ENCODE measurements around the gene APMAP. TPM values are rescaled to one million over a fixed set of nuclear protein-coding genes. Genes with fewer than 3 reads are reported as not detected.

The APMAP gene
- total RNA-seq, 1 donor from 2014 or later: 81.3 TPM

DNA sequence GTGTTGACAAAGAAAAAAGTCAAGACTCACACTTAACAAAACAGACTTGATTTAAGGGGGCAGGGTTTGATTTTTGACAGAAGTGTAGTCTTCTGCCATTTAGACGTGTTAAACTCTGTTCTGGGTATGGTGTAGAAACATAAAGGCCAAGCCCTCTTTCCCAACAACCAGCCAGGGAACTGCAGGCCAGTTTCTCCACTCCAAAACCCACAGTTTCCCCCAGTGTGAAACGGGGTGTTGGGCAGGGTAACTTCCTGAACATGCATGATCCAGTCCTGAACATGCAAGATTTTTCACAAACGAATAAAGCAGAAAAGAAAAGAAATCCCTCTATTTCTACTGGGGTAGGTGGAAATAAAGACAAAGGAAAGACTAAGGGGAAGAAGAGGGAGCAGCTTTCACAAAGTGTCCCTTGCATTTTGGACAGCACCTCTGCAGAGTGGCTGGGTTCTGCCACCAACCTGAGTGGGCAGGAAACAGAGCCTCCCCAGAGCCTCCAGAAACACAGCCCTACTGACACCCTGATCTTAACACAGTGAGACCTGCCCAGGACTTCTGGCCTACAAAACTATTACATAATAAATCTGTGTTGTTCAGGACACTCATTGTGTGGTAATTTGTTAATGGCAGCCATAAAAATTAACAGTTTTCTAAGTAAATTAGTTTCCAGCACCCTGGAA, 7.5 kb downstream of the APMAP start:
- no peak overlapping the region for H3K27ac Mint-ChIP-seq
- H3K36me3 Mint-ChIP-seq (ENCODE audit: insufficient read depth): peaks cover 22% of the 10 kb centered on the region
- no peak overlapping the region for H3K4me3 Mint-ChIP-seq (ENCODE audit: low read depth)
- DNase-seq (ENCODE audit: low spot score, unreplicated experiment): no peak
- H3K9me3 Mint-ChIP-seq (ENCODE audit: low read depth): peaks cover 1% of the 10 kb centered on the region
- TF ChIP-seq, protein P1, sequence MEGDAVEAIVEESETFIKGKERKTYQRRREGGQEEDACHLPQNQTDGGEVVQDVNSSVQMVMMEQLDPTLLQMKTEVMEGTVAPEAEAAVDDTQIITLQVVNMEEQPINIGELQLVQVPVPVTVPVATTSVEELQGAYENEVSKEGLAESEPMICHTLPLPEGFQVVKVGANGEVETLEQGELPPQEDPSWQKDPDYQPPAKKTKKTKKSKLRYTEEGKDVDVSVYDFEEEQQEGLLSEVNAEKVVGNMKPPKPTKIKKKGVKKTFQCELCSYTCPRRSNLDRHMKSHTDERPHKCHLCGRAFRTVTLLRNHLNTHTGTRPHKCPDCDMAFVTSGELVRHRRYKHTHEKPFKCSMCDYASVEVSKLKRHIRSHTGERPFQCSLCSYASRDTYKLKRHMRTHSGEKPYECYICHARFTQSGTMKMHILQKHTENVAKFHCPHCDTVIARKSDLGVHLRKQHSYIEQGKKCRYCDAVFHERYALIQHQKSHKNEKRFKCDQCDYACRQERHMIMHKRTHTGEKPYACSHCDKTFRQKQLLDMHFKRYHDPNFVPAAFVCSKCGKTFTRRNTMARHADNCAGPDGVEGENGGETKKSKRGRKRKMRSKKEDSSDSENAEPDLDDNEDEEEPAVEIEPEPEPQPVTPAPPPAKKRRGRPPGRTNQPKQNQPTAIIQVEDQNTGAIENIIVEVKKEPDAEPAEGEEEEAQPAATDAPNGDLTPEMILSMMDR (IDR thresholded peaks at IDR 0.05; ENCODE audit: unreplicated experiment): no peak
- H3K27me3 Mint-ChIP-seq: no peaks in the 10 kb centered on the region
- H3K4me1 Mint-ChIP-seq (ENCODE audit: low read depth): peaks cover 3% of the 10 kb centered on the region

DNA sequence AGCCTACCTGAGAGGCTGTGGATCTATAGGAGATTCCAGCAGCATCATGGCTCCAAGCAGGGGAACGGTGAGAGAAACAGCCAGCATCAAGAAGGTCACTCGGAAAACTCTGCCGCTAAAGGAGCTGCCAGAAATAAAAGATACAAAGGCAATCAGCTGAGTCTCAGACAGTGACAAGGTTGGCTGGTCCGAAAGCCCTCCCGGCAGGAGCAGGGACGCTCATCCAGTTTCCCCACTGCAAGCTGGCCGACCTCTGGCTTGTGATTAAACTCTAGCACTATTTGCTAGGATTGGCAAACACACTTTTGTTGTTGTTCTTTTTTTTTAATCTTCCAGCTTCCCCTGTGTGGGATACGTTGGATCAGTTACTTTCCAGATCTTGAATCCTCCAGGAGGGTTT, 8.7 kb downstream of the APMAP start:
- DNase-seq (ENCODE audit: low spot score, unreplicated experiment): no peak
- Mint-ChIP-seq H3K4me3 (ENCODE audit: low read depth) (no peak overlapping the region), H3K36me3 (ENCODE audit: insufficient read depth) (peaks cover 32% of the 10 kb centered on the region), H3K9me3 (ENCODE audit: low read depth) (peaks cover 8% of the 10 kb centered on the region), H3K4me1 (ENCODE audit: low read depth) (peaks cover 3% of the 10 kb centered on the region), H3K27me3 (no peaks in the 10 kb centered on the region), H3K27ac (no peak overlapping the region)
- TF ChIP-seq, protein P1 (IDR thresholded peaks at IDR 0.05; ENCODE audit: unreplicated experiment): no peak

- peaks cover 3% of the 10 kb centered on the region for H3K4me1 Mint-ChIP-seq (ENCODE audit: low read depth)
- DNase-seq (ENCODE audit: low spot score, unreplicated experiment): no peak
- no peak overlapping the region for H3K4me3 Mint-ChIP-seq (ENCODE audit: low read depth)
- H3K27ac Mint-ChIP-seq: no peak overlapping the region
- H3K27me3 Mint-ChIP-seq: no peaks in the 10 kb centered on the region
- peaks cover 9% of the 10 kb centered on the region for H3K9me3 Mint-ChIP-seq (ENCODE audit: low read depth)
- H3K36me3 Mint-ChIP-seq (ENCODE audit: insufficient read depth): peaks cover 51% of the 10 kb centered on the region
- TF ChIP-seq, protein P1 (IDR thresholded peaks at IDR 0.05; ENCODE audit: unreplicated experiment): no peak
Measured at GRCh38 chr20:24981790-24982189, 10.8 kb downstream of the APMAP start.

DNA sequence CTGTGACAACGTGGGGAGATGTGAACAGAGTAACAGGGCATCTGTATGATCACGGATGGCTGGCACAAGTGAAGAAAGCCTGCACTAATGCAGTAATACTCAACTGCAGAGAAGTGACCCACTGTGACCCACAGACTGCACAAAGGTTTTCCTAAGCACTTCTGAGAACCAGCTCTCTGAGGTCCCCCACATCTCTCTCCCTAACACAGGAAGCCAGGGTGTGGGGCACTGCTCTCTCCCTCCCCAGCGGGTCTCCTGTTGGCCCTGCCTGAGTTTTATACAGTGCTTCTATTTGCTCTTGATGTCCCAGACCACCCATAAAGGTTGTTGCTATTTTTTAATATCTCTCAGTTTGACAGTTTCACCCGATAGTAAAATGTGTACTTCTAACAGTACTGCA, 11.3 kb downstream of the APMAP start:
- no peak for DNase-seq (ENCODE audit: low spot score, unreplicated experiment)
- no peak overlapping the region for H3K27ac Mint-ChIP-seq
- TF ChIP-seq, protein P1 (IDR thresholded peaks at IDR 0.05; ENCODE audit: unreplicated experiment): no peak
- no peak overlapping the region for H3K4me3 Mint-ChIP-seq (ENCODE audit: low read depth)
- H3K4me1 Mint-ChIP-seq (ENCODE audit: low read depth): peaks cover 3% of the 10 kb centered on the region
- H3K9me3 Mint-ChIP-seq (ENCODE audit: low read depth): peaks cover 15% of the 10 kb centered on the region
- H3K36me3 Mint-ChIP-seq (ENCODE audit: insufficient read depth): peaks cover 56% of the 10 kb centered on the region
- no peaks in the 10 kb centered on the region for H3K27me3 Mint-ChIP-seq

GRCh38 chr20:24980291-24981053, 12.1 kb downstream of the APMAP start:
- TF ChIP-seq, protein P1 (IDR thresholded peaks at IDR 0.05; ENCODE audit: unreplicated experiment): no peak
- Mint-ChIP-seq H3K4me1 (ENCODE audit: low read depth) (peaks cover 3% of the 10 kb centered on the region), H3K36me3 (ENCODE audit: insufficient read depth) (peaks cover 64% of the 10 kb centered on the region), H3K27me3 (no peaks in the 10 kb centered on the region), H3K9me3 (ENCODE audit: low read depth) (peaks cover 23% of the 10 kb centered on the region), H3K4me3 (ENCODE audit: low read depth) (no peak overlapping the region), H3K27ac (no peak overlapping the region)
- DNase-seq (ENCODE audit: low spot score, unreplicated experiment): no peak
